ENCODE results near the gene NTM.

DNA sequence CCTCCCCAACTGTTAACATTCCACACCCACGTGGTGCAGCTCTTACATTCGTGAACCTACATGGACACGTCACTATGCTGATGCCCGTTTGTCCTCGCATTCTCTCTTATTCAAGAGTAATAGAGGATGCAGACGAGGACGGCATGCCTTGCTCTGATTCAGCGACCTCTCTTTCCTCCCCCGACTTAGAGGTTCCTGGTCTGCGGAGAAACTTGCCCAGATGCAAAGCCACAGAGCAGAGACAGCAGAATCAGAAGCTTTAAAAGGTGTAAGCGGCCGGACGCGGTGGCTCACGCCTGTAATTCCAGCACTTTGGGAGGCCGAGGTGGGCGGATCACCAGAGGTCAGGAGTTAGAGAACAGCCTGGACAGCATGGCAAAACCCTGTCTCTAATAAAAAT is 288.0 kb downstream of the NTM start:
- no peak for TF ChIP-seq CTCF (IDR thresholded peaks at IDR 0.05)
- no peak for TF ChIP-seq POLR2A (IDR thresholded peaks at IDR 0.05)
- TF ChIP-seq EP300 (IDR thresholded peaks at IDR 0.05) = no peak
